Dendritic cell treated with granulocyte-macrophage colony-stimulating factor and Interleukin-4, amounts not matched to agents 40 ng/mL and 50 ng/mL, for 4 days (primary cell): ENCODE data around the gene CLEC3A.
"Not testable (repeated sequence)": the region's sequence is repeated elsewhere in the genome, so short reads cannot be mapped to it uniquely, and the experiment has no call there.

ENCODE experiments used
- H3K27ac Mint-ChIP-seq: one replicate; pipeline ENCODE4 v1.8.0; 2022; ENCODE audit warnings: mild to moderate bottlenecking, mixed read lengths
- H3K27me3 Mint-ChIP-seq: one replicate; pipeline ENCODE4 v1.8.0; 2022; ENCODE audit warnings: mild to moderate bottlenecking, mixed read lengths
- H3K36me3 Mint-ChIP-seq: one replicate; pipeline ENCODE4 v1.8.0; 2022; ENCODE audit warnings: low read depth, mixed read lengths
- H3K4me1 Mint-ChIP-seq: one replicate; pipeline ENCODE4 v1.8.0; 2022; ENCODE audit warnings: low read depth, mixed read lengths
- H3K4me3 Mint-ChIP-seq: one replicate; pipeline ENCODE4 v1.8.0; 2022; ENCODE audit warnings: mild to moderate bottlenecking, moderate library complexity, mixed read lengths
- H3K9me3 Mint-ChIP-seq: one replicate; pipeline ENCODE4 v1.8.0; 2022; ENCODE audit warnings: mixed read lengths
- intact Hi-C: fragments of 100-400 bp; cut with micrococcal nuclease; formaldehyde crosslinking; loops from one replicate; pipeline ENCODE4 v1.15.0; 2022

The CLEC3A gene, protein sequence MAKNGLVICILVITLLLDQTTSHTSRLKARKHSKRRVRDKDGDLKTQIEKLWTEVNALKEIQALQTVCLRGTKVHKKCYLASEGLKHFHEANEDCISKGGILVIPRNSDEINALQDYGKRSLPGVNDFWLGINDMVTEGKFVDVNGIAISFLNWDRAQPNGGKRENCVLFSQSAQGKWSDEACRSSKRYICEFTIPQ

GRCh38 chr16:78022347-78023060, at the start of gene CLEC3A:
CLEC3A (plus strand) TSS chr16:78022548; CDS start chr16:78022627, 79 bp downstream.
- no peaks in the 10 kb centered on the region for H3K9me3 Mint-ChIP-seq
- no peaks in the 10 kb centered on the region for H3K36me3 Mint-ChIP-seq
- H3K27me3 Mint-ChIP-seq, result no peaks in the 10 kb centered on the region
- intact Hi-C loops, result no loop called here
- H3K4me3 Mint-ChIP-seq, result no peak within 1 kb of the TSS
- H3K27ac Mint-ChIP-seq, result no peak within 1 kb of the TSS
- H3K4me1 Mint-ChIP-seq, result no peaks in the 10 kb centered on the region

DNA sequence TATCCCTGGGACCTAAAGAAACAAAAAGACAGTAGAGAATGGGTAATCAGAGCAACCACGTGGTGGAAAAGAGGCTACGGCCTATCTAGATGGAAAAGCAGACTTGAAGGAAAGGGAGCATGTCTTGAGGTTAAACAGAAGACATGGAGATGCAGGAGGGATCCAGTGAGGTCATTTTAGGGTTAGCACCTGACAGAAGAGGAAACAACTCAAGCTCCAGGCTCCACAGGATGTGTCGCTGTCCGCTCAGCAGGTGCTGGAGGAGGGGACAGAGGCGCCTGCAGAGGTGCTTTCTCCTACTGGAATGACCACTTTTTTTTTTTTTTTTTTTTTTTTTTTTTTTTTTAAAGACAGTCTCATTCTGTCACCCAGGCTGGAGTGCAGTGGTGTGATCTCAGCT, 47.5 kb upstream of the CLEC3A start:
- no peaks in the 10 kb centered on the region for H3K36me3 Mint-ChIP-seq
- H3K9me3 Mint-ChIP-seq, result no peaks in the 10 kb centered on the region
- H3K27ac Mint-ChIP-seq, result no peak overlapping the region
- intact Hi-C loops, result no loop called here
- no peak overlapping the region for H3K4me3 Mint-ChIP-seq
- peaks cover 10% of the 10 kb centered on the region for H3K4me1 Mint-ChIP-seq
- H3K27me3 Mint-ChIP-seq, result peaks cover 3% of the 10 kb centered on the region

- H3K4me1 Mint-ChIP-seq, result peaks cover 10% of the 10 kb centered on the region
- intact Hi-C loops, result no loop called here
- H3K9me3 Mint-ChIP-seq, result no peaks in the 10 kb centered on the region
- H3K27me3 Mint-ChIP-seq, result peaks cover 3% of the 10 kb centered on the region
- no peaks in the 10 kb centered on the region for H3K36me3 Mint-ChIP-seq
- H3K4me3 Mint-ChIP-seq, result no peak overlapping the region
- H3K27ac Mint-ChIP-seq, result no peak overlapping the region
Measured at GRCh38 chr16:77975942-77976341, 46.4 kb upstream of the CLEC3A start.

- Mint-ChIP-seq H3K27ac (no peak overlapping the region), H3K9me3 (no peaks in the 10 kb centered on the region), H3K4me3 (no peak overlapping the region), H3K36me3 (no peaks in the 10 kb centered on the region), H3K4me1 (peaks cover 10% of the 10 kb centered on the region), H3K27me3 (no peaks in the 10 kb centered on the region)
- intact Hi-C loops, result no loop called here
Measured at GRCh38 chr16:77977339-77977738, 45.0 kb upstream of the CLEC3A start.

DNA sequence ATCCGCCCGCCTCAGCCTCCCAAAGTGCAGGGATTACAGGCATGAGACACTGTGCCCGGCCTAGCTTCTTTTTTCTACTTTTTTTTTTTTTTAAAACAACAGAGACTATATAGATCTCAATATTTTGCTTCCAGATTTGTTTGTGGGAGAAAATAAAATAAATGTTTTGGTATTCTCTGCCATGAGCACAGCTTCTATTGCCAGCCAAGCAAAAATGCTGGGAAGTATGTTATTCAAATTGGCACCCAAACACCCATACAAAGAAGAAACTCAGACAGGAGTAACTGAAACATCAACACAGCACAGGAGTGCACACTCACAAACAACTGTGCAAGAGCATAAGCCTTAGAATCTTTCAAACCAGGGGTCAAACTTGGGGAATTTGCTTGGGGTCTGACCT, 37.2 kb upstream of the CLEC3A start:
- intact Hi-C loops, result no loop called here
- peaks cover 5% of the 10 kb centered on the region for H3K27me3 Mint-ChIP-seq
- no peaks in the 10 kb centered on the region for H3K36me3 Mint-ChIP-seq

DNA sequence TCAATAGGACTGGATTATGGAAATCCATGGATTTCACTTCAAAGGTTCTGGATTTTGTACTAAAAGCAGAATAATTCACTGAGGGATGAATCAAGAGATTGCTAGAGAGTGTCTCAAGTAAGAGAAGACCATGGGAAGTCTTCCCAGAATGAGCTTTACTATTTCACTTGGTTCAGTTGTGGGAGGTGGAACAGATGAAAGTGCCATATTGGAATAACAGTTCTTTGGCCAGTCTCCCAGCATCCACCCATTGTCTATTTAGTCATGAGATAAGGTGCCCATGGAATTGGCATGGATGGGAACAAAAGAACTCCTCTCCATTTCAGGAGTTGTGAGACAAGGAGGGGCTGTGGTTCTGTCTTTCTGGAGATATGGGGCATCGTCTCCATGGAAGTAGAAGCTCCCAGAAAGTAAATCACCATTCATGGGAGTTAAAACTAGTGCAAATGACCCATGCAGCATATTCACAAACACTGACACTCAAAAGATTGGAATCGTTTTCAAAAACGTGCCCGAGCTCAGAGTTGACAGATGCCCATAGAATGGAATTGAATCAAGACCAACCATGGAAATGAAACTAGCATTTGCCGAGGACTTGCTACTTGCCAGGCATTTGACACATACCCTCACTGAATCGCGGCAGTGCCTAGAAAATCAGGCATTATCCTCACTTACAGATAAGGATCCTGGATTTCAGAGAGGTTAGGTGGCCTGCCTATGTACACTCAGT, 36.2 kb upstream of the CLEC3A start:
- Mint-ChIP-seq H3K36me3 (no peaks in the 10 kb centered on the region), H3K4me1 (no peaks in the 10 kb centered on the region), H3K9me3 (no peaks in the 10 kb centered on the region), H3K27me3 (peaks cover 5% of the 10 kb centered on the region), H3K27ac (no peak overlapping the region), H3K4me3 (no peak overlapping the region)
- intact Hi-C loops, result no loop called here

More for the DNA sequence above, 37.2 kb upstream of the CLEC3A start:
- Mint-ChIP-seq H3K27ac (no peak overlapping the region), H3K4me1 (no peaks in the 10 kb centered on the region), H3K4me3 (no peak overlapping the region), H3K9me3 (no peaks in the 10 kb centered on the region)

DNA sequence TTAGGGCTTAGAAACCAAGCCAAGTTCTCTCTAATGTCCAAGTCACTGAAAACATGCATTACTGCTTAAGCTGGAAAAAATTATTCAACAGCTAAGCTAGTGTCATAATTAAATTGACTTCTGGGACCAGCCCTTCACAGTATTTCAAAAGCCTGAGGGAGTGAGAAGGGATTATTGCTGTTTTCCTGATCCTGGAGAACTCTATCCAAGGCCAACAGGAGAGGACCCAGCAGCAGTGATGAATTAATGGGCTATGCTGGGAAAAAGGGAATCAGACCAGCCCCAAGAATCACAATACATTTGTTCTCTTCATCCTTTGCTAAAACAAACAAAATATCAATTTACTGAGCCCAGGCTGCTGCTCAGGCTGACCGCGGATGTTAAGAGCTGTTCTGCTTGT, 34.5 kb upstream of the CLEC3A start:
- Mint-ChIP-seq H3K4me3 (no peak overlapping the region), H3K4me1 (no peaks in the 10 kb centered on the region), H3K27ac (no peak overlapping the region), H3K36me3 (no peaks in the 10 kb centered on the region), H3K9me3 (no peaks in the 10 kb centered on the region), H3K27me3 (peaks cover 6% of the 10 kb centered on the region)
- intact Hi-C loops, result no loop called here

DNA sequence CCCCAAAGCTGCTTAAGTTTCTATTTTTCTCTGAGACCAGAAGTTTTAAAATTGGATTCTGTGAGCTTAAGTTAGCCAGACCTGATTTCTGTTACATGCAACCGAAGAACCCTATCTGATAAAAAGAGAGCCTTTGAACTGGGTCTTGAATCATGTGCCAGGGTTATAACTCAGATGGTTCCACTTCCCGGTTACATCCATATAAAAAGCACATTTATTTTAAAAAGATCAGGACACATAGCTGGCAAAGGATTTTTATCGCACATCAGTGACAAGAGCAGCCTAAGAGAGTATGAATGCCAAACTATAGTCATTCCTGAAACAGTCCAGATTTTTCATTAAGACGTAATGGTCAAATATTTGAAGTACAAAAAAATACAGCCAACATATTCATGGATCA, 32.5 kb upstream of the CLEC3A start:
- H3K36me3 Mint-ChIP-seq, result no peaks in the 10 kb centered on the region
- no peaks in the 10 kb centered on the region for H3K4me1 Mint-ChIP-seq
- H3K4me3 Mint-ChIP-seq, result no peak overlapping the region
- H3K27me3 Mint-ChIP-seq, result peaks cover 6% of the 10 kb centered on the region
- intact Hi-C loops, result no loop called here
- no peak overlapping the region for H3K27ac Mint-ChIP-seq
- peaks cover 3% of the 10 kb centered on the region for H3K9me3 Mint-ChIP-seq

DNA sequence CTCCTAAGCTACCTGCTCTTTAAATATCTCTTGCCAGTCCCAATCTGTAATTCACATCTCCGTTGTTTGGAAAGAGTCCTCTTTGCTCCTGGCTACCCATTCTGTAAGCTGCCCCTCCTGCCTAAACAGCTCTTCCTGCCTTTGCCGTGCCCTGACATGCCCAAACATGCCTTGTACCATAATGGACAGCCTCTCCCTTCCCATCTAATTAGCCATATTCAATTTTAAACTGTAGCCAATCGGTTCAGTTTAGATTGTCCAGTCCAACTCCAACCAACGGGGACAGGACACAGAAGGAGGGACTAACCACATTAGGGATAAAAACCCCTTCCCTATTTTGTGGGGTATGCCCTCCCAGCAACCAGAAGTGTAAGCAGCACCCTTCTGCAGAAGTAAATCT, 30.6 kb upstream of the CLEC3A start:
- Mint-ChIP-seq H3K36me3 (no peaks in the 10 kb centered on the region), H3K9me3 (peaks cover 22% of the 10 kb centered on the region), H3K27ac (no peak overlapping the region), H3K27me3 (peaks cover 6% of the 10 kb centered on the region), H3K4me1 (no peaks in the 10 kb centered on the region), H3K4me3 (no peak overlapping the region)
- intact Hi-C loops, result no loop called here

DNA sequence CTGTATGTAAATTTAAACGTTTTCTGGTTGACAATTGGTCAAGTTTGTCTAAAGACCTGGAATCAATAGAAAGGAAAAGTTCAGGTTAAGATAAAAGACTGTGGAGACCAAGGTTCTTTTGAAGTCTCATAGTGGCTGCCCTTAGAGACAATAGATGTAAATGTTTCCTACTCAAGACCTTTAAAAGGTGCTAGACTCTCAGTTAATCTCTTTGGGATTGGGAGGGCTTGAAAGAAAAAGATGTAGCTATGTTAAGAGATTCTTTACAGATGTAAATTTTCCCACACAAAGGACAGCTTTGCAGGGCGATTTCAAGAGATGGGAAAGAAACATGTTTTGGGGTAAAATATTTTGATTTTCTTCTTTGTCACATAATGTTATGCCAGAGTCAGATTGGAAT, 30.0 kb upstream of the CLEC3A start:
- H3K27me3 Mint-ChIP-seq, H3K4me1 Mint-ChIP-seq, intact Hi-C loops, H3K36me3 Mint-ChIP-seq, H3K27ac Mint-ChIP-seq, H3K4me3 Mint-ChIP-seq: not testable (repeated sequence)
- peaks cover 28% of the 10 kb centered on the region for H3K9me3 Mint-ChIP-seq

GRCh38 chr16:77993111-77993985, 29.0 kb upstream of the CLEC3A start:
- no peaks in the 10 kb centered on the region for H3K4me1 Mint-ChIP-seq
- H3K27me3 Mint-ChIP-seq, result peaks cover 6% of the 10 kb centered on the region
- no peaks in the 10 kb centered on the region for H3K36me3 Mint-ChIP-seq
- intact Hi-C loops, result no loop called here
- peaks cover 28% of the 10 kb centered on the region for H3K9me3 Mint-ChIP-seq
- H3K27ac Mint-ChIP-seq, result no peak overlapping the region
- no peak overlapping the region for H3K4me3 Mint-ChIP-seq

GRCh38 chr16:77995843-77996455, 26.4 kb upstream of the CLEC3A start:
- H3K9me3 Mint-ChIP-seq, result peaks cover 28% of the 10 kb centered on the region
- no peaks in the 10 kb centered on the region for H3K36me3 Mint-ChIP-seq
- intact Hi-C loops, result no loop called here
- H3K4me3 Mint-ChIP-seq, result no peak overlapping the region
- peaks cover 4% of the 10 kb centered on the region for H3K27me3 Mint-ChIP-seq
- no peak overlapping the region for H3K27ac Mint-ChIP-seq
- no peaks in the 10 kb centered on the region for H3K4me1 Mint-ChIP-seq

- intact Hi-C loops, result no loop called here
Measured at GRCh38 chr16:77998350-77999023, 23.9 kb upstream of the CLEC3A start.

More at GRCh38 chr16:77998350-77999023, 23.9 kb upstream of the CLEC3A start:
- H3K36me3 Mint-ChIP-seq, result no peaks in the 10 kb centered on the region
- peaks cover 28% of the 10 kb centered on the region for H3K9me3 Mint-ChIP-seq
- H3K27me3 Mint-ChIP-seq, result no peaks in the 10 kb centered on the region
- H3K27ac Mint-ChIP-seq, result no peak overlapping the region
- no peaks in the 10 kb centered on the region for H3K4me1 Mint-ChIP-seq
- no peak overlapping the region for H3K4me3 Mint-ChIP-seq
